HepG2 (cell line): Measurements from ENCODE around the gene ZNF483. TPM values are rescaled to one million over a fixed set of nuclear protein-coding genes. Genes with fewer than 3 reads are reported as not detected.

ENCODE experiments used
- ARNTL ChIP-seq: sonication (generic); formaldehyde crosslinking; IDR thresholded peaks from 2 replicates; pipeline ENCODE4 v1.4.0; 2020; ENCODE audit warnings: mild to moderate bottlenecking, missing genetic modification reagents
- CBFB ChIP-seq: sonication (generic); formaldehyde crosslinking; IDR thresholded peaks from 2 replicates; pipeline ENCODE4 v1.4.0; 2020; ENCODE audit warnings: missing genetic modification reagents
- DPF2 ChIP-seq: sonication (generic); formaldehyde crosslinking; IDR thresholded peaks from 2 replicates; pipeline ENCODE4 v1.4.0; 2020; ENCODE audit warnings: mild to moderate bottlenecking, low read depth, missing genetic modification reagents, borderline replicate concordance
- EEA1 ChIP-seq: sonication (generic); formaldehyde crosslinking; IDR thresholded peaks from 2 replicates; pipeline ENCODE4 v1.5.1; 2020; ENCODE audit warnings: mild to moderate bottlenecking, missing genetic modification reagents, borderline replicate concordance
- ETV6 ChIP-seq: sonication (generic); formaldehyde crosslinking; conservative IDR thresholded peaks from 2 replicates; pipeline ENCODE4 v1.4.0; 2020; ENCODE audit warnings: missing genetic modification reagents
- FLYWCH1 ChIP-seq: sonication (generic); formaldehyde crosslinking; IDR thresholded peaks from 2 replicates; pipeline ENCODE4 v1.8.1; 2023; ENCODE audit warnings: mild to moderate bottlenecking, missing genetic modification reagents
- HNF4A ChIP-seq: sonication (generic); formaldehyde crosslinking; IDR thresholded peaks from 2 replicates; pipeline ENCODE4 v1.4.0; 2020; ENCODE audit warnings: missing genetic modification reagents
- KLF15 ChIP-seq: sonication (generic); formaldehyde crosslinking; IDR thresholded peaks from 2 replicates; pipeline ENCODE4 v1.8.1; 2023; ENCODE audit warnings: borderline replicate concordance, mild to moderate bottlenecking, inconsistent platforms, missing genetic modification reagents, mixed read lengths
- MEIS1 ChIP-seq: sonication (generic); formaldehyde crosslinking; IDR thresholded peaks from 2 replicates; pipeline ENCODE4 v1.9.0; 2021; ENCODE audit warnings: mild to moderate bottlenecking, missing genetic modification reagents, moderate library complexity, borderline replicate concordance
- NFE2L2 ChIP-seq: fragments of 150-350 bp; IDR thresholded peaks from 2 replicates; pipeline ENCODE4 v1.6.1; 2014; ENCODE audit warnings: low read length
- NONO ChIP-seq, 2 experiments: fragments of 450-650 bp in 1 of 2; sonication (generic) in 1 of 2; formaldehyde crosslinking in 1 of 2; IDR thresholded peaks in 1 of 2; conservative IDR thresholded peaks in 1 of 2; 2 replicates each; pipeline versions ENCODE4 v1.6.1 to v1.8.0; 2017 to 2022; ENCODE audit warnings: mild to moderate bottlenecking in 1 of 2, missing genetic modification reagents in 1 of 2, moderate library complexity in 1 of 2
- PAX8 ChIP-seq: sonication (generic); formaldehyde crosslinking; IDR thresholded peaks from 2 replicates; pipeline ENCODE4 v1.8.0; 2022; ENCODE audit warnings: mild to moderate bottlenecking, missing genetic modification reagents, borderline replicate concordance
- POLR2A ChIP-seq, 2 experiments: IDR thresholded peaks; 2 replicates each; pipeline ENCODE4 v1.6.1; 2011; ENCODE audit warnings: low read depth in 2 of 2, low read length in 2 of 2, mild to moderate bottlenecking in 1 of 2, moderate library complexity in 1 of 2; ENCODE audit not compliant: insufficient read depth in 1 of 2
- RNF2 ChIP-seq: fragments of 450-650 bp; conservative IDR thresholded peaks from 2 replicates; pipeline ENCODE4 v1.6.1; 2016; ENCODE audit warnings: low read depth
- RXRB ChIP-seq: IDR thresholded peaks from 2 replicates; pipeline ENCODE4 v1.6.1; 2016; ENCODE audit warnings: borderline replicate concordance, missing genetic modification reagents, missing compliant biosample characterization
- SIN3A ChIP-seq: IDR thresholded peaks from 2 replicates; pipeline ENCODE4 v1.6.1; 2011; ENCODE audit warnings: low read depth, mild to moderate bottlenecking, control low read depth, low read length, borderline replicate concordance
- SP2 ChIP-seq: sonication (generic); formaldehyde crosslinking; IDR thresholded peaks from 2 replicates; pipeline ENCODE4 v1.5.1; 2020; ENCODE audit warnings: mild to moderate bottlenecking, missing genetic modification reagents
- ZFX ChIP-seq: sonication (generic); formaldehyde crosslinking; IDR thresholded peaks from 2 replicates; pipeline ENCODE4 v1.4.0; 2020; ENCODE audit warnings: mild to moderate bottlenecking, low read depth, missing genetic modification reagents, moderate library complexity
- ZNF124 ChIP-seq: sonication (generic); formaldehyde crosslinking; IDR thresholded peaks from 2 replicates; pipeline ENCODE4 v1.4.0; 2020; ENCODE audit warnings: missing genetic modification reagents
- ZNF232 ChIP-seq: sonication (generic); formaldehyde crosslinking; IDR thresholded peaks from 2 replicates; pipeline ENCODE4 v1.4.0; 2020; ENCODE audit warnings: missing genetic modification reagents, borderline replicate concordance
- ZNF556 ChIP-seq: sonication (generic); formaldehyde crosslinking; IDR thresholded peaks from 2 replicates; pipeline ENCODE4 v1.4.0; 2020; ENCODE audit warnings: mild to moderate bottlenecking, missing genetic modification reagents, borderline replicate concordance
- ZNF563 ChIP-seq: sonication (generic); formaldehyde crosslinking; IDR thresholded peaks from 2 replicates; pipeline ENCODE4 v1.8.0; 2022; ENCODE audit warnings: mild to moderate bottlenecking, moderate library complexity, missing genetic modification reagents
- ZNF629 ChIP-seq: sonication (generic); formaldehyde crosslinking; conservative IDR thresholded peaks from 2 replicates; pipeline ENCODE4 v1.5.0; 2020; ENCODE audit warnings: missing genetic modification reagents
- ZNF644 ChIP-seq: IDR thresholded peaks from 2 replicates; pipeline ENCODE4 v1.6.1; 2016; ENCODE audit warnings: low read depth
- ZNF746 ChIP-seq: sonication (generic); formaldehyde crosslinking; IDR thresholded peaks from 2 replicates; pipeline ENCODE4 v1.8.0; 2022; ENCODE audit warnings: mild to moderate bottlenecking, missing genetic modification reagents
- ZNF75D ChIP-seq: sonication (generic); formaldehyde crosslinking; IDR thresholded peaks from 2 replicates; pipeline ENCODE4 v1.8.1; 2023; ENCODE audit warnings: missing genetic modification reagents, mild to moderate bottlenecking, borderline replicate concordance
- ZNF883 ChIP-seq: sonication (generic); formaldehyde crosslinking; IDR thresholded peaks from 2 replicates; pipeline ENCODE4 v1.5.1; 2020; ENCODE audit warnings: mild to moderate bottlenecking, missing genetic modification reagents; ENCODE audit errors: not compliant biosample characterization
- polyA plus RNA-seq, 8 experiments: library from polyadenylated mRNA; depleted of rRNA in 3 of 8; stranded (reverse) in 7 of 8; unstranded in 1 of 8; fragments of >200 nt; fragmentation: Illumina TruSeq in 4 of 8; extraction: Trizol in 4 of 8; gene quantifications; 2 replicates each; pipeline versions ENCODE4 v1.2.1 to v1.2.3, GENCODE V29; 2011 to 2016; ENCODE audit warnings: low read depth in 4 of 8, missing spikeins in 1 of 8, mixed read lengths in 1 of 8; ENCODE audit not compliant: insufficient read depth in 1 of 8
- total RNA-seq, 5 experiments: library from RNA; depleted of rRNA; stranded (reverse); fragments of >200 nt; fragmentation: Illumina TruSeq; extraction: Trizol; gene quantifications; 2 replicates each; pipeline ENCODE4 v1.2.3, GENCODE V29; 2016; ENCODE audit warnings: low read depth in 1 of 5
- TF ChIP-seq, protein P1 (sequence below): sonication (generic); formaldehyde crosslinking; IDR thresholded peaks from 2 replicates; pipeline ENCODE4 v1.4.0; 2020; ENCODE audit warnings: missing genetic modification reagents, borderline replicate concordance

The ZNF483 gene
- total and polyA plus RNA-seq, 2 of the 13 experiments (the other 11 are each of a cell fraction or from before 2014, with no cell fraction given), result 2.0 to 9.5 TPM

DNA sequence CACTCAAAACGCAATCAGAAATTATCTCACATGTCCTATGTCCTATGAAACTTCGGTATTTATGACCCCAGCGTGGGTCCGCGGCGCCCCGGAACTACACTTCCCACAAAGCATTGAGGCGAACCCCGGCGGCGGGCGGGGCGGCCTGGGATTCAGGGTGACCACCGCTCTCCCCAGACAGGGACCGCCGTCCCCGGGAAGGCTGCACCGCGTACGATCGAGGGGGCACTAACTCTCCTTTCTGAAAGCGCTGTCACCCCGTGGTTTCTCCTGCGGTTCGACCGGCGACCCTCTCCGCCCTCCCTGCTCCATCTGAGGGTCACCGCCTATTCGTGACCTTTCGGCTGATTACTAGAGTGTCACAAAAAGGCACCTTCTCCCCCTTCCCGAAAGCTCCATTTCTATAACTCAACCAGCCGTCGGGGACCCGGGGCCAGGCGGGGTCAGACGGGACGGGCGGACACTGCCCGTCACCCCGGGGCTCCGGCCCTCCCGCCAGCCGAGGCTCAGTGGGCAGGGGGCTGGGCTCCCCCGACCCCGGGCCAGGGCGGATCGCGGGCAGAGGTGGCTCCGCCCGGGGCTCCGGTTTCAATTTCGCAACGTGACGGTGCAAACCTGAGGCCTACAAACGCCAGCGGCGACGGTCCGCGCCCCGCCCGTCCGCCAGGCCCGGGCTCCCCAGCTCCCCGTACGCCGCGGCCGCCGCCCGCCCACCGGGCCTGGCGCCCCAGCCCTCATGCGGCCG is 42.1 kb upstream of the ZNF483 start (continued):
- TF ChIP-seq ZFX (CRISPR knock-in tag) (peak; percentile 80), KLF15 (CRISPR knock-in tag) (no peak), ZNF883 (peak; percentile 38), PAX8 (CRISPR knock-in tag) (no peak), ZNF746 (CRISPR knock-in tag) (peak; percentile 59; the same call in 1 of the 2 replicates), HNF4A (CRISPR knock-in tag) (no peak), CBFB (0 out of 2 replicates have a peak, but pooled peaks have one; percentile 31), RNF2 (no peak), SIN3A (no peak; the same call in 1 of the 2 replicates), ZNF75D (CRISPR knock-in tag) (no peak), EEA1 (CRISPR knock-in tag) (no peak), ARNTL (no peak; the same call in 1 of the 2 replicates), ZNF629 (no peak), ETV6 (0 out of 2 replicates have a peak, but pooled peaks have one; percentile 58), SP2 (CRISPR knock-in tag) (0 out of 2 replicates have a peak, but pooled peaks have one; percentile 35), FLYWCH1 (no peak), ZNF644 (CRISPR knock-in tag) (no peak), ZNF124 (CRISPR knock-in tag) (no peak), MEIS1 (CRISPR knock-in tag) (no peak), POLR2A (IDR thresholded peaks at IDR 0.05; ENCODE audit: insufficient read depth in 1 of 2, low read depth in 2 of 2, low read length in 2 of 2) (peak; percentile 64 to 75), ZNF556 (CRISPR knock-in tag) (no peak), NFE2L2 (no peak), ZNF232 (CRISPR knock-in tag) (0 out of 2 replicates have a peak, but pooled peaks have one; percentile 11), ZNF563 (peak; percentile 60), DPF2 (CRISPR knock-in tag) (no peak), RXRB (CRISPR knock-in tag) (peak; percentile 20; the same call in 1 of the 2 replicates), NONO (IDR thresholded peaks at IDR 0.05) (no peak), NONO (CRISPR knock-in tag; conservative IDR thresholded peaks at IDR 0.05) (no peak)
- TF ChIP-seq, protein P1, sequence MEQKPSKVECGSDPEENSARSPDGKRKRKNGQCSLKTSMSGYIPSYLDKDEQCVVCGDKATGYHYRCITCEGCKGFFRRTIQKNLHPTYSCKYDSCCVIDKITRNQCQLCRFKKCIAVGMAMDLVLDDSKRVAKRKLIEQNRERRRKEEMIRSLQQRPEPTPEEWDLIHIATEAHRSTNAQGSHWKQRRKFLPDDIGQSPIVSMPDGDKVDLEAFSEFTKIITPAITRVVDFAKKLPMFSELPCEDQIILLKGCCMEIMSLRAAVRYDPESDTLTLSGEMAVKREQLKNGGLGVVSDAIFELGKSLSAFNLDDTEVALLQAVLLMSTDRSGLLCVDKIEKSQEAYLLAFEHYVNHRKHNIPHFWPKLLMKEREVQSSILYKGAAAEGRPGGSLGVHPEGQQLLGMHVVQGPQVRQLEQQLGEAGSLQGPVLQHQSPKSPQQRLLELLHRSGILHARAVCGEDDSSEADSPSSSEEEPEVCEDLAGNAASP, result 0 out of 2 replicates have a peak, but pooled peaks have one; percentile 10
